HL-60 (cell line): ENCODE results near the gene STXBP5L.

ENCODE experiments used
- SPI1 ChIP-seq: IDR thresholded peaks from 2 replicates; pipeline ENCODE4 v1.6.1; 2012; ENCODE audit warnings: low read depth, mild to moderate bottlenecking, borderline replicate concordance
- TF ChIP-seq, protein P1 (sequence below): IDR thresholded peaks from one replicate; pipeline ENCODE4 v1.5.1; 2011; ENCODE audit warnings: low read length, control low read depth, inconsistent platforms; ENCODE audit not compliant: insufficient read depth

DNA sequence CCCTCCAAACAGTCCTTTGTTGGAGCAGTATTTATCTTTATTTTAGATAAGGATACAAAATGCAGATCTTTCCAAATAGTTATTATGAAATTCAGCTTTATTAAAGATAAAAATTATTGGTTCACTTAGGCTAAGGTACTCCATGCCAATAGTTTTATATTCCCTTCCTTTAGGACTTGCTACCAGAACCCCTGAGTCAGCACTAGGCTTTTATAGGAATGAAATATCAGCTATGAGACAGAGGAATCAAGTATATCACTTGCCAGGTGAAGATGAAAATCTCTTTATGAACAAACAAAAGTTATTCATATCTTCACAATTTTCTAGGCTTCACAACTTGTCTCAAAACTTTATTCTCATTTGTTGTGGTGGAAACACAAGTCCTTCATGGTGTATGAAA, 416.3 kb downstream of the STXBP5L start:
- TF ChIP-seq, protein P1, sequence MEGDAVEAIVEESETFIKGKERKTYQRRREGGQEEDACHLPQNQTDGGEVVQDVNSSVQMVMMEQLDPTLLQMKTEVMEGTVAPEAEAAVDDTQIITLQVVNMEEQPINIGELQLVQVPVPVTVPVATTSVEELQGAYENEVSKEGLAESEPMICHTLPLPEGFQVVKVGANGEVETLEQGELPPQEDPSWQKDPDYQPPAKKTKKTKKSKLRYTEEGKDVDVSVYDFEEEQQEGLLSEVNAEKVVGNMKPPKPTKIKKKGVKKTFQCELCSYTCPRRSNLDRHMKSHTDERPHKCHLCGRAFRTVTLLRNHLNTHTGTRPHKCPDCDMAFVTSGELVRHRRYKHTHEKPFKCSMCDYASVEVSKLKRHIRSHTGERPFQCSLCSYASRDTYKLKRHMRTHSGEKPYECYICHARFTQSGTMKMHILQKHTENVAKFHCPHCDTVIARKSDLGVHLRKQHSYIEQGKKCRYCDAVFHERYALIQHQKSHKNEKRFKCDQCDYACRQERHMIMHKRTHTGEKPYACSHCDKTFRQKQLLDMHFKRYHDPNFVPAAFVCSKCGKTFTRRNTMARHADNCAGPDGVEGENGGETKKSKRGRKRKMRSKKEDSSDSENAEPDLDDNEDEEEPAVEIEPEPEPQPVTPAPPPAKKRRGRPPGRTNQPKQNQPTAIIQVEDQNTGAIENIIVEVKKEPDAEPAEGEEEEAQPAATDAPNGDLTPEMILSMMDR = no peak
- no peak for TF ChIP-seq SPI1
